Measurements from ENCODE around the gene KATNB1. TPM values are rescaled to one million over a fixed set of nuclear protein-coding genes. Genes with fewer than 3 reads are reported as not detected.

The KATNB1 gene
- total and polyA plus RNA-seq, 2 experiments from 2014 or later = 31.4 to 65.9 TPM

- TF ChIP-seq ZNF462 (CRISPR knock-in tag; IDR thresholded peaks at IDR 0.05) (no peak), CREB1 (CRISPR knock-in tag; IDR thresholded peaks at IDR 0.05; ENCODE audit: low read depth) (no peak), ZNF114 (CRISPR knock-in tag; IDR thresholded peaks at IDR 0.05) (no peak), NANOG (IDR thresholded peaks at IDR 0.05; ENCODE audit: borderline replicate concordance) (no peak)
Observed at GRCh38 chr16:57748596-57748995, 13.0 kb downstream of the KATNB1 start (continued).

- no peak for DNase-seq (ENCODE audit: low spot score)
- ATAC-seq = no peak
- Mint-ChIP-seq H3K27me3 (ENCODE audit: insufficient read depth, low read depth, poor library complexity) (peaks cover 2% of the 10 kb centered on the region), H3K4me1 (no peaks in the 10 kb centered on the region), H3K27ac (no peak overlapping the region), H3K4me3 (no peak overlapping the region), H3K36me3 (ENCODE audit: low read depth) (peaks cover 19% of the 10 kb centered on the region), H3K9me3 (no peaks in the 10 kb centered on the region)
- Histone ChIP-seq H3K4me2 (no peak overlapping the region), H3K4me3 (no peak overlapping the region), H4K20me1 (replicated peaks; ENCODE audit: insufficient read depth) (no peaks in the 10 kb centered on the region; the same call in 1 of the 2 replicates), H2AFZ (no peak overlapping the region), H3K36me3 (ENCODE audit: insufficient read depth) (no peaks in the 10 kb centered on the region), H3F3A (replicated peaks; ENCODE audit: low read depth) (no peaks in the 10 kb centered on the region), H3K9me2 (ENCODE audit: insufficient read depth) (no peaks in the 10 kb centered on the region), H3K27ac (ENCODE audit: low read depth) (no peak overlapping the region), H3K4me1 (ENCODE audit: insufficient read depth) (no peaks in the 10 kb centered on the region), H3K79me2 (replicated peaks; ENCODE audit: insufficient read depth) (no peaks in the 10 kb centered on the region), H3K27me3 (ENCODE audit: insufficient read depth) (no peaks in the 10 kb centered on the region)
- TF ChIP-seq ETS1 (IDR thresholded peaks at IDR 0.05) (no peak), CTCF (conservative IDR thresholded peaks at IDR 0.05; ENCODE audit: low read depth in 2 of 2) (no peak), ZNF114 (CRISPR knock-in tag; IDR thresholded peaks at IDR 0.05) (no peak), EZH2phosphoT487 (IDR thresholded peaks at IDR 0.05; ENCODE audit: unreplicated experiment) (no peak), EZH2 (IDR thresholded peaks at IDR 0.05; ENCODE audit: low read depth, unreplicated experiment) (no peak), JUNB (IDR thresholded peaks at IDR 0.05; ENCODE audit: unreplicated experiment) (no peak), STAT1 (IDR thresholded peaks at IDR 0.05; ENCODE audit: unreplicated experiment) (no peak)
Observed at GRCh38 chr16:57749101-57749692, 13.6 kb downstream of the KATNB1 start.

Measured in GM23338 (cell line).